Motor neuron (in vitro differentiated cells): ENCODE results near the gene PLCB4. TPM values are rescaled to one million over a fixed set of nuclear protein-coding genes. Genes with fewer than 3 reads are reported as not detected.

ENCODE experiments used
- ATAC-seq, 8 experiments: fragments of 200-7000 bp; cut with Tn5 transposase; replicated peaks in 6 of 8; 2 replicates each; pipeline ENCODE4 v1.8.0; 2021; ENCODE audit warnings: mild to moderate bottlenecking in 8 of 8, moderate library complexity in 8 of 8
- H3K27ac ChIP-seq, 2 donors: fragments of 250-450 bp; sonication (Bioruptor Pico); 2 replicates each; pipeline ENCODE4 v1.9.0; 2021; ENCODE audit warnings: antibody characterized with exemption in 2 of 2, mild to moderate bottlenecking in 2 of 2, moderate library complexity in 1 of 2
- H3K4me1 ChIP-seq, 2 donors: fragments of 250-450 bp; sonication (Bioruptor Pico); replicated peaks in 1 of 2; 2 replicates each; pipeline ENCODE4 v1.6.1; 2021; ENCODE audit warnings: antibody characterized with exemption in 2 of 2, mild to moderate bottlenecking in 2 of 2, moderate library complexity in 1 of 2
- H3K4me3 ChIP-seq, 5 donors: fragments of 250-450 bp; sonication (Bioruptor Pico); 2 replicates each; pipeline ENCODE4 v1.9.0; 2021; ENCODE audit warnings: antibody characterized with exemption in 5 of 5, mild to moderate bottlenecking in 5 of 5, moderate library complexity in 4 of 5
- WGBS, 10 experiments: fragments of 450-650 bp; shearing (Covaris generic); methylation state at CpG; one replicate each; pipeline ENCODE4 v1.0.0; 2022; 5-methylcytosine and 5-hydroxymethylcytosine counted together
- in situ Hi-C, 9 experiments: fragments of 400-800 bp; cut with MboI; loops; one replicate each; pipeline ENCODE4 v1.15.0; 2021; ENCODE audit warnings: low sequenced_read_pairs in 9 of 9, low pct_unique_long_range_greater_than_20kb in 2 of 9; ENCODE audit not compliant: unreplicated experiment in 9 of 9
- total RNA-seq, 8 experiments: library from RNA; unstranded; fragments of 300-600 nt; gene quantifications; 2 replicates each; pipeline versions ENCODE4 v1.2.3 to v1.2.4, GENCODE V29; 2022

PLCB4 gene
- total RNA-seq, 8 experiments from 2014 or later = 4.4 to 27.2 (median 16.2) TPM

GRCh38 chr20:9225879-9226278 is 157.0 kb downstream of the PLCB4 start:
- ATAC-seq = no peak
- Histone ChIP-seq H3K27ac (no peak overlapping the region), H3K4me3 (no peak overlapping the region), H3K4me1 (peaks cover 8% of the 10 kb centered on the region in 2 donors)
- WGBS, 10 experiments = 88 to 100% (median 94%) methylated on average over 2 to 4 of the region's 4 CpGs; no CpG with 5 or more reads in 4 of the 10 experiments
- in situ Hi-C loops = no loop called here

DNA sequence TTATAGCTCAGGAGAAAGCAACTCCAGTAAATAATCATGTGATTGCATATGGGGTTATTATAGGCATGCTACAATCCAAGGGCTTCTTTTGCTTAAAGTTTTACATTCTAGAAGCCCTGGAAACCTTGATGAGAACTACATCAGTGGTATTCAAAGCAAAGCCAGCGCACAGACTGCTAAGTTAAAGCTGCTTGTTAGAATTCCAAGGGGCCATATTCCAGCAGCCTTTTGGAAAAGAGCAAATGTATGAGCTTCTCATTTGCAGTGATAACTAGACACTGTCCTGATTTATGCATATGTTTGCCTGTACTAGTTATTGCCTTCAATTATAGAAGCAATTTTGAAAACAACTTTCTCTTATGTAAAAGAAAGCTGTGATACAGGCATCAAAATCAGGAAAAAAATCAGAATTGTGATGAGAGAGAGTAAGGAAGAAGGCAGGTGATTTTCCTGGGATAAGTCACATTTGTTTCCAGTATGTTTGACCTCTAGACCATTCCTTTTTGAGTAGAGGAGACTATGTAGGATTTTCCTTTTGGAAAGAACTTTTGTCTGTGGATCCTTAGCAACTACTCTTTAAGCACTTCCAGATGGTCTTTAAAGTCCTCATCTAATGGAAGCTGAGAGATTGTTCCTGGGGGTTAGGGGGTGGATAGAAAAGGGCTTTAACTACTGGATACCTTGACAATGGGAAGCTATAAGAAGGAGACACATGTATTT is 159.2 kb downstream of the PLCB4 start:
- WGBS, 10 experiments = 80 to 100% (median 100%) methylated on average over 1 of the region's 1 CpG; no CpG with 5 or more reads in 2 of the 10 experiments

GRCh38 chr20:9228774-9229450 is 160.0 kb downstream of the PLCB4 start:
- in situ Hi-C loops = no loop called here
- no peak overlapping the region for H3K4me3 ChIP-seq
- ATAC-seq = no peak
- H3K27ac ChIP-seq = no peak overlapping the region
- 8 to 100% (median 94%) methylated on average over 1 to 4 of the region's 5 CpGs; no CpG with 5 or more reads in 2 of the 10 experiments for WGBS, 10 experiments
- H3K4me1 ChIP-seq = no peaks in the 10 kb centered on the region

More for the DNA sequence above, 159.2 kb downstream of the PLCB4 start:
- in situ Hi-C loops = no loop called here
- no peak overlapping the region for H3K27ac ChIP-seq
- H3K4me3 ChIP-seq = no peak overlapping the region
- no peak for ATAC-seq
- no peaks in the 10 kb centered on the region for H3K4me1 ChIP-seq

DNA sequence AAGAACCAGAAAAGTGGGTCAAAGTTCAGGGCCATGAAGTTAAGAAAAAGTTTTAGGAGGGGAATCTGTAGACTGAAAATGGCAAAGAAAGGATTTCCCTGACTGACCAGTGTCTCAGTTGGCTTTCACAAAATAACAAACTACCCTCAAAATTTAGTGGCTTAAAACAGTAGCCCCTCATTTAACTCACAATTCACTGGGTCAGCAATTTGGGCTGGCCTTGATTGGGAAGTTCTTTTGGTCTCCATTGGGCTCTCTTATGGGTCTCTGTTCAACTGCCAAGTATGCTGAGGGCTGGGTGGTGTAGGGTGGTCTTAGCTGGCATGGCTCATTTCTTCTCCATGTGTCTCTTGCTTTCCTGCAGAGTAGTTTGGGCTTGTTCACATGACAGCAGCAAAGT is 161.5 kb downstream of the PLCB4 start:
- ATAC-seq = no peak
- in situ Hi-C loops = no loop called here
- no peak overlapping the region for H3K27ac ChIP-seq
- H3K4me1 ChIP-seq = peaks cover 0 to 2% of the 10 kb centered on the region in 2 donors
- H3K4me3 ChIP-seq = no peak overlapping the region

DNA sequence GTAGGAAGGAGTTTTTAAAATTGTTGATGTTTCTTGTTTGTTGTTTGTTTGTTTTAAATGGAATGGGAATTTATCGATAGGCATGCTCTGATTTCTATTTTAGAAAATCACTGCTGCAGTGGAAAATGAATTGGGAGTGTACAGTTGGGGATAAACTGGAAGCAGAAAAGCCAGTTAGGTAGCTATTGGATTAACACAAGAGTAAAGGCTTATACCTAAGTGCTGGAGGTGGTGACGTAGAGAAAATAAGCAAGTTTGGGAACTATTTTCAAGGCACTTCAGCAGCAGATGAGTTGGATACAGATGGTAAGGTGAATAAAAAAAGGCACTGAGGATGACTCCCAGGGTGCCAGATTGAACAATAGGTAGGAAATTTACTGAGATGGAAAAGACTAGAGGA is 164.9 kb downstream of the PLCB4 start:
- H3K27ac ChIP-seq = no peak overlapping the region
- in situ Hi-C loops = no loop called here
- H3K4me1 ChIP-seq = peaks cover 0 to 2% of the 10 kb centered on the region in 2 donors
- 79 to 100% (median 100%) methylated on average over 1 to 2 of the region's 2 CpGs; no CpG with 5 or more reads in 1 of the 10 experiments for WGBS, 10 experiments
- no peak for ATAC-seq
- H3K4me3 ChIP-seq = no peak overlapping the region

DNA sequence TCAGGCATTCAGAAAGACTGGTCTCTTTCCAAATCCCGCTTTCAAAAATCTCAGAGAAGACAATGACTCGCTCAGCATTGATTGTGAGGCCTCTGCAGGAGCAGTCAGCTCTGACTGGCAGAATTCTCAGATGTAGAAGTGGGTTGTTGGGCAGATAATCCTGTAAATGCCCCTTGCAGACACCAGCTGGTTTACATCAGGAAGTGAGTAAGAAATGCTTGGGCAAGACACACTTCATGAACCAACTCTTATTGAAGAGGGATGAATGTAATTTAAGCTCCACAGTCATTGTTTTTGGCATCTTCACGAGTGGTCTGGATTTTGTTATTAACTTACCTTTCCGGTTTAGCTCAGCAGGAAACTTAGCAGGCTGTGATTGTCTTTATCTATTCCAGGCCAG is 166.6 kb downstream of the PLCB4 start:
- no peak overlapping the region for H3K4me3 ChIP-seq
- peaks cover 0 to 2% of the 10 kb centered on the region in 2 donors for H3K4me1 ChIP-seq
- in situ Hi-C loops = no loop called here
- no peak overlapping the region for H3K27ac ChIP-seq
- WGBS, 10 experiments = 0 to 100% (median 83%) methylated on average over 1 to 4 of the region's 4 CpGs; no CpG with 5 or more reads in 1 of the 10 experiments
- ATAC-seq = peak in 2 of 8 experiments; percentile 30 to 52

DNA sequence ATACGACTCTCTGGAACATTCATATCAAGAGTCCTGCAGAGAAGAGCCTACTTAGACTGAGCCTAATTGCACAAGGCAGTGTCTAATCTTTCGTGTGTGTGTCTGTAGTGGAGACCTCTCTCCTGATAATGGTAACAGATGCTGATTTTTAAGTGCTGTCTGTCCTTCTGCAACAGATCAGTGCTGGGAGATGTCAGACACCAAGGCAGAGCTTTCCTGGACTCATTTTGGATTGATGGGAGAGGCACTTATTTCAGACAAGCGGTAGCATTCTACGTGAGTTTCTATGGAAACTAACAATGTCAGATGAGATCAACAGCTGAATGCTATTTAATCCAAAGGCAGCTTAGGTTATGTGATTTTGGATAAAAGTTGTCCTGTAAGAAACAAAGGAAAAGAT is 167.6 kb downstream of the PLCB4 start:
- peaks cover 0 to 4% of the 10 kb centered on the region in 2 donors for H3K4me1 ChIP-seq
- H3K4me3 ChIP-seq = no peak overlapping the region
- WGBS, 10 experiments = 58 to 100% (median 83%) methylated on average over 1 to 4 of the region's 4 CpGs; no CpG with 5 or more reads in 1 of the 10 experiments
- ATAC-seq = peak in 1 of 8 experiments; percentile 34
- H3K27ac ChIP-seq = no peak overlapping the region
- in situ Hi-C loops = no loop called here

- no peak overlapping the region for H3K4me3 ChIP-seq
- peaks cover 0 to 8% of the 10 kb centered on the region in 2 donors for H3K4me1 ChIP-seq
- in situ Hi-C loops = no loop called here
- peak in 3 of 8 experiments; percentile 75 to 96 (median 96) for ATAC-seq
- H3K27ac ChIP-seq = no peak overlapping the region
Observed at GRCh38 chr20:9241232-9241692, 172.4 kb downstream of the PLCB4 start.

DNA sequence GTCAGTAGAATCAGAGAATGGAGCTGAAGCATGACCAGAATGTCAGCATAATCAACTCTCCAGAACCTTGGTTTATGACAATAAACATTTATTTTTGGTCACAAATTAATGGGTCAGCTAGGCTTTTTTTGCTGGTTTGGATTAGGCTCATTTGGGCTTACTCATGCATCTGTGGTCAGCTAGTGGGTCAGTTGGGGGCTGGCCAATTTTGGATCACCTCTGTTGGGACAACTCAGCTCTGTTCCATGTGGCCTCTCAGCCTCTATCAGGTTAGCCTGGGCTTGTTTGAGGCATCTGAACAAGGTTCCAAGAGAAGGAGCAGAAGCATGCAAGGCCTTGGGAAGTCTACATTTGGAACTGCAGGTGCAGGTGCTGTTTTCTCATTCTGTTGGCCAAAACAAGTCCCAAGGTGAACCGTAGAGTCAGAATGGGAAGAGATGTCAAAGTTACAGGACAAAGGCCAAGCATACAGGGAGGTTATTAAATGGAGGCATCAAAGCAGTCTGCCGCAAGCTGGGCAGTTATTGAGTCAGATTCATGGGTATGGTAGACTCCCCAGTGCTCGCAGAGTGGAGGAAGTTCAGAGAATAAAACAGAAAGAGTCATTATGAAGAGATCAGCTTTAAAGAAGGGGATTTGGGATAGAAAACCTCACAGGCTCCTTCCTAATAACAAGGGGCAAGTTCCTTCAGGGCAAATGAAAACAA is 173.0 kb downstream of the PLCB4 start:
- in situ Hi-C loops = no loop called here
- no peak overlapping the region for H3K27ac ChIP-seq
- WGBS, 10 experiments = 80 to 100% (median 100%) methylated on average over 1 to 3 of the region's 3 CpGs; no CpG with 5 or more reads in 2 of the 10 experiments
- H3K4me3 ChIP-seq = no peak overlapping the region
- ATAC-seq = peak in 1 of 8 experiments; percentile 10
- H3K4me1 ChIP-seq = peaks cover 0 to 8% of the 10 kb centered on the region in 2 donors

DNA sequence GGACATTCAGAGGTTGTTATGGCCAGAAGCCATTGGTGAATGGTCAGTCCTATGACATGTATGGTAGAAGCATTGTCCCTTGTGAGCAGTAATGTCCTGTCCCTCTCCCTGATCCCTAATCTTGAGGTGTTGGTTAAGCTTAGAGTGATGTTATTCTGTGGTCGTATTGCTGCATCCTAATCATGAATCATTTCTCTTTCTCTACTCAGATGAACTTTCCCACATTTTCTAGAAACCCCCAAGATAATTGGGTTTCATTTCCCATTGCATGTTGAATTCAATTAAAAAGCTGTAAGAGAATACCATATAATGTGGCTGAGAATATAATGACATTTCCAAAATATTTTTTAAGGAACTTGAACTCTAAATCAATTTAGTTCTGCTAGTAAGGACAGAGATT is 175.1 kb downstream of the PLCB4 start:
- Histone ChIP-seq H3K27ac (no peak overlapping the region), H3K4me3 (no peak overlapping the region), H3K4me1 (peaks cover 2 to 8% of the 10 kb centered on the region in 2 donors)
- in situ Hi-C loops = no loop called here
- ATAC-seq = no peak
- 25 to 88% (median 83%) methylated on average over 1 of the region's 1 CpG; no CpG with 5 or more reads in 5 of the 10 experiments for WGBS, 10 experiments

- 71 to 100% (median 86%) methylated on average over 1 to 2 of the region's 2 CpGs; no CpG with 5 or more reads in 3 of the 10 experiments for WGBS, 10 experiments
- Histone ChIP-seq H3K4me3 (no peak overlapping the region), H3K27ac (no peak overlapping the region), H3K4me1 (peaks cover 2 to 8% of the 10 kb centered on the region in 2 donors)
- ATAC-seq = no peak
- in situ Hi-C loops = no loop called here
Observed at GRCh38 chr20:9244811-9245210, 175.9 kb downstream of the PLCB4 start.

DNA sequence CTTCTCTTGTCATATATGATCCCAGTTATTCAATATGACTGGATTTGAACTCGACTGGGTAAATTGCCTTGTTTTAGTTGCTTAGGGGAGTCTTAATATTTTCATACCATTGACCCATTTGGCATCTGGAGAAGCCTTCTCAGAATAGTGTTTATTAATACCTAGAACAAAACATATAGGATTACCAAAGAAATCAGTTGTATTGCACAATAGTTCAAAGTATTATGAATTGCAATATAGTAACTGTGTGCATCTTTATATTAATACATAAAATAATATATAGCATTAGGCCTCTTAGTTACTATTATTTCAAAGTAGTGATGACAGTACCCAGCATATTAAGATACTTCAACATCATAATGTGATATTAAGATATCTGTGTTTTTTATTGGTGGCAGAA is 177.8 kb downstream of the PLCB4 start:
- Histone ChIP-seq H3K4me3 (no peak overlapping the region), H3K27ac (no peak overlapping the region), H3K4me1 (peaks cover 2 to 6% of the 10 kb centered on the region in 2 donors)
- ATAC-seq = no peak
- in situ Hi-C loops = no loop called here
- WGBS, 10 experiments = 50 to 100% (median 67%) methylated on average over 1 of the region's 1 CpG; no CpG with 5 or more reads in 3 of the 10 experiments

GRCh38 chr20:9250511-9250910 is 181.6 kb downstream of the PLCB4 start:
- 60 to 100% (median 93%) methylated on average over 1 of the region's 1 CpG; no CpG with 5 or more reads in 6 of the 10 experiments for WGBS, 10 experiments
- Histone ChIP-seq H3K4me1 (peaks cover 0 to 2% of the 10 kb centered on the region in 2 donors), H3K27ac (no peak overlapping the region), H3K4me3 (no peak overlapping the region)
- no peak for ATAC-seq
- in situ Hi-C loops = no loop called here
